22Rv1 (cell line): ENCODE results near the gene SHC2.

Experiments
- ZFX ChIP-seq: fragments of 450-650 bp; IDR thresholded peaks from 2 replicates; pipeline ENCODE4 v1.6.1; 2017; ENCODE audit warnings: antibody characterized with exemption, borderline replicate concordance
- TF ChIP-seq, protein P1 (sequence below): fragments of 450-650 bp; IDR thresholded peaks from 2 replicates; pipeline ENCODE4 v1.5.1; 2017; ENCODE audit warnings: mild to moderate bottlenecking

DNA sequence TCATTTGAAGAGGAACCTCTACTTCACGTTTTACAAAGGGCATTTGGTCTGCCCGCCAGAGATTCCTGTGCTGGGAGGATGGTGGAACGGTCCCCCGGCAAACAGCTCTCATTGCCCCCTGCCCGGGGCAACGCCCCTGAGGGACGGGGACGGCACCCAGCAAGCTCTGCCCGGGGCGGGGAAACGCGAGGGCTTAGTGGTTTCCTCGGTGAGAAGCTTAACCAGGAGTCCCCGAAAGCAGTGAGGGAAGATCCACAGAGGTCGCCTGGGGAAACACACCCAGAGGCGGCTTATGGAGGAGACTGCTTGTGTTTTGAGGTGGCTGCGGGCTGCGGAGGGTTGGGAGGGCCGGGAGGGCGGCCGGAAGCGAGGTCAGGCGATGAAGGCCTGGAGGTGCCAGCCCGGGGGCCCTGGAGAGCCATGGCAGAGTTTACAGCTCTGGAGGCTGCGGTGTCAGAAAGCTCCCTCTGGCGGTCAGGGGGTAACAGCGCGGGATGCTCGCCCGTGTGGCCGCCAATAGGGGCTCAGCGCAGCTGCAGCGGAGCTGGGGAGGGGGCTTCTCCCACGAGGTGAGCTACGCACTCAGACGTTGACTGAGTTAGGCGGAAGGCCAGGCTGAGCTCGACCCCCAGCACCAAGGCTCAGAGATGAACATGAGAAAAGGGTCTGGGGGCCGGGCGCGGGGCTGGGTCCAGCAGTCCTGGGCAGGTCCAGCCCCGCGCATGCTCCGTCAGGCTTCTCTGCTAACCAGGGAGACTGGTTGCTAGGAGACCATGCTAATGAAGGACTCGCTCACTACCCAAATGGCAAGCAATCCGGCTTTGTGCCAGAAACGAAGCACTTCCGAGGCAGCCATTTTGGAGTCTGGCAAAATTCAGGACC lies 45.8 kb upstream of the SHC2 start:
- TF ChIP-seq, protein P1, sequence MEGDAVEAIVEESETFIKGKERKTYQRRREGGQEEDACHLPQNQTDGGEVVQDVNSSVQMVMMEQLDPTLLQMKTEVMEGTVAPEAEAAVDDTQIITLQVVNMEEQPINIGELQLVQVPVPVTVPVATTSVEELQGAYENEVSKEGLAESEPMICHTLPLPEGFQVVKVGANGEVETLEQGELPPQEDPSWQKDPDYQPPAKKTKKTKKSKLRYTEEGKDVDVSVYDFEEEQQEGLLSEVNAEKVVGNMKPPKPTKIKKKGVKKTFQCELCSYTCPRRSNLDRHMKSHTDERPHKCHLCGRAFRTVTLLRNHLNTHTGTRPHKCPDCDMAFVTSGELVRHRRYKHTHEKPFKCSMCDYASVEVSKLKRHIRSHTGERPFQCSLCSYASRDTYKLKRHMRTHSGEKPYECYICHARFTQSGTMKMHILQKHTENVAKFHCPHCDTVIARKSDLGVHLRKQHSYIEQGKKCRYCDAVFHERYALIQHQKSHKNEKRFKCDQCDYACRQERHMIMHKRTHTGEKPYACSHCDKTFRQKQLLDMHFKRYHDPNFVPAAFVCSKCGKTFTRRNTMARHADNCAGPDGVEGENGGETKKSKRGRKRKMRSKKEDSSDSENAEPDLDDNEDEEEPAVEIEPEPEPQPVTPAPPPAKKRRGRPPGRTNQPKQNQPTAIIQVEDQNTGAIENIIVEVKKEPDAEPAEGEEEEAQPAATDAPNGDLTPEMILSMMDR: peak; percentile 96
- TF ChIP-seq ZFX: no peak
